ENCODE results near the gene RTP2. TPM values are rescaled to one million over a fixed set of nuclear protein-coding genes. Genes with fewer than 3 reads are reported as not detected.
A peak's percentile ranks its signal among the peaks of the same experiment; 100 is the strongest.

RTP2 gene
- total RNA-seq, 1 experiment from 2014 or later = not detected

DNA sequence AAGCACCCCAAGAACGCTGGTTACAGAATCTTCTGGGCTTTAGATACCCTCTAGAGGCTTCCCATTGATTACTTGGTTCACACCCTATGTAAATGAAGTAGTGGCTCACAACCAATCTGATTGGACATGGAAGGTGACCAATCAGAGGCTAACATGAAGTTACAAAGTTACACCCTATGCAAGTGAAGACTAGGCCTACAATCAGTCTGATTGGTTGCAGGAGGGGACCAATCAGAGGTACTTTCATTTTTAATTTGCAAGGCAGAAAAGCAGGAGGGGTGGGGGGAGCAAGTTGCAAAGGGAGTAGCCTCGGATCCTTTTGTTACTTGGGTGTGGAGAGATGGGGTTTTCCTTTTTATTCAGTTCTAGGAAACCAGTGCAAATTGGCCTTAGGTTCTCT, 11.1 kb upstream of the RTP2 start:
- intact Hi-C loops (cut with micrococcal nuclease; ENCODE audit: unreplicated experiment) = loop anchor here (1.0 kb wide), 1 partner anchor 493 kb away; no protein-coding TSS in a partner anchor
- POLR2A ChIA-PET (ENCODE audit: low non-redundant PET) = no interaction called here

DNA sequence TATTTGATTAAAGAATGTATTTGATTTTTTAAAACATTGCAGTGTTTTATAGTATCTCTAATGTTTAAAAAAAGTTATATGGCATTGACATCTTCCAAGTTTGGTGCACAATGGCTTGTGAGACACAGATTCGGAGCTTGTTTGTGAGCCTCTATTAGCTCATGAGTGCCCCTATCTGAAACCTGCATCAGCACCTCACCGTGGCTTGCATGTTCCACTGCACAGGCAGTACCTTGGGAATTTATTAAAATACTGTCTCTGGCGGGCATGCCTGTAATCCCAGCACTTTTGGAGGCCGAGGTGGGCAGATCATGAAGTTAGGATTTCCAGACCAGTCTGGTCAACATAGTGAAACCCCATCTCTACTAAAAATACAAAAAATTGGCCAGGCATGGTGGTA, 6.8 kb upstream of the RTP2 start:
- BruUV-seq (replicated peaks) = no TSS peak
- Histone ChIP-seq H3K9me3 (ENCODE audit: low read depth, low read length, poor library complexity, severe bottlenecking) (no peaks in the 10 kb centered on the region), H3K4me3 (ENCODE audit: low read depth, low read length, poor library complexity, severe bottlenecking) (no peak overlapping the region), H3K4me1 (ENCODE audit: insufficient read depth, low read length, poor library complexity, severe bottlenecking) (no peaks in the 10 kb centered on the region), H3K36me3 (ENCODE audit: insufficient read depth, low read length, poor library complexity, severe bottlenecking) (no peaks in the 10 kb centered on the region), H3K27me3 (replicated peaks; ENCODE audit: insufficient read depth, low read depth, low read length, poor library complexity) (no peaks in the 10 kb centered on the region), H3K27ac (ENCODE audit: low read depth, low read length, poor library complexity, severe bottlenecking) (no peak overlapping the region)
- CTCF ChIA-PET = interaction anchor here (1.0 to 1.3 kb wide), 2 partner anchors 27 to 391 kb away, joined by 3 to 9 read pairs; no protein-coding TSS in a partner anchor
- intact Hi-C loops (cut with micrococcal nuclease; ENCODE audit: unreplicated experiment) = no loop called here
- DNase-seq (ENCODE audit: low spot score) = no peak
- TF ChIP-seq EZH2 (IDR thresholded peaks at IDR 0.05; ENCODE audit: borderline replicate concordance, low read depth, low read length, poor library complexity, severe bottlenecking) = no peak
- TF ChIP-seq, protein P1, sequence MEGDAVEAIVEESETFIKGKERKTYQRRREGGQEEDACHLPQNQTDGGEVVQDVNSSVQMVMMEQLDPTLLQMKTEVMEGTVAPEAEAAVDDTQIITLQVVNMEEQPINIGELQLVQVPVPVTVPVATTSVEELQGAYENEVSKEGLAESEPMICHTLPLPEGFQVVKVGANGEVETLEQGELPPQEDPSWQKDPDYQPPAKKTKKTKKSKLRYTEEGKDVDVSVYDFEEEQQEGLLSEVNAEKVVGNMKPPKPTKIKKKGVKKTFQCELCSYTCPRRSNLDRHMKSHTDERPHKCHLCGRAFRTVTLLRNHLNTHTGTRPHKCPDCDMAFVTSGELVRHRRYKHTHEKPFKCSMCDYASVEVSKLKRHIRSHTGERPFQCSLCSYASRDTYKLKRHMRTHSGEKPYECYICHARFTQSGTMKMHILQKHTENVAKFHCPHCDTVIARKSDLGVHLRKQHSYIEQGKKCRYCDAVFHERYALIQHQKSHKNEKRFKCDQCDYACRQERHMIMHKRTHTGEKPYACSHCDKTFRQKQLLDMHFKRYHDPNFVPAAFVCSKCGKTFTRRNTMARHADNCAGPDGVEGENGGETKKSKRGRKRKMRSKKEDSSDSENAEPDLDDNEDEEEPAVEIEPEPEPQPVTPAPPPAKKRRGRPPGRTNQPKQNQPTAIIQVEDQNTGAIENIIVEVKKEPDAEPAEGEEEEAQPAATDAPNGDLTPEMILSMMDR (conservative IDR thresholded peaks at IDR 0.05; ENCODE audit: low read depth, low read length) = no peak
- POLR2A ChIA-PET (ENCODE audit: low non-redundant PET) = no interaction called here

More for the DNA sequence above, 11.1 kb upstream of the RTP2 start:
- H3K36me3 ChIP-seq (ENCODE audit: insufficient read depth, low read length, poor library complexity, severe bottlenecking) = no peaks in the 10 kb centered on the region
- CTCF ChIA-PET = interaction anchor here (1.1 kb wide), 1 partner anchor 28 kb away, joined by 3 read pairs; no protein-coding TSS in a partner anchor
- BruUV-seq (replicated peaks) = no TSS peak
- H3K9me3 ChIP-seq (ENCODE audit: low read depth, low read length, poor library complexity, severe bottlenecking) = no peaks in the 10 kb centered on the region
- no peaks in the 10 kb centered on the region for H3K27me3 ChIP-seq (replicated peaks; ENCODE audit: insufficient read depth, low read depth, low read length, poor library complexity)
- no peak overlapping the region for H3K4me3 ChIP-seq (ENCODE audit: low read depth, low read length, poor library complexity, severe bottlenecking)
- DNase-seq (ENCODE audit: low spot score) = peak; percentile 71
- TF ChIP-seq EZH2 (IDR thresholded peaks at IDR 0.05; ENCODE audit: borderline replicate concordance, low read depth, low read length, poor library complexity, severe bottlenecking) = no peak
- TF ChIP-seq, protein P1 (conservative IDR thresholded peaks at IDR 0.05; ENCODE audit: low read depth, low read length) = no peak
- H3K4me1 ChIP-seq (ENCODE audit: insufficient read depth, low read length, poor library complexity, severe bottlenecking) = no peaks in the 10 kb centered on the region
- no peak overlapping the region for H3K27ac ChIP-seq (ENCODE audit: low read depth, low read length, poor library complexity, severe bottlenecking)

DNA sequence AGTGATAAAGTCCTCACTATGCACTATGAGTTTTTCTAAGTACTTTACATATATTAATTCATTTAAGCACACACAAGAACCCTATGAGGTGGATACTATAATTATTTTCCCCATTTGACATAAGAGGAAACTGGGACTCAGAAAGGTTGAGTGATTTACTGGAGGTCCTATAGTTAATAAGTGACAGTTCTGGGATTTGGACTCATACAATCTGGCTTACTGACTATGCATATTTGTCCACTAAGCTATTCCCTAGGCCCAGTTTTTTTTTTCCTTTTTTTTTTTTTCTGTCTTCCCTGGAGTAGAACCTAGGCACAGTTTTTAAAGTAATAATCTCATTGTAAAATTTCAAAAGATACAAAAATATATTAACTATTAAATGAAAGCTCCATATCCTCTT, 6.3 kb upstream of the RTP2 start:
- no peaks in the 10 kb centered on the region for H3K27me3 ChIP-seq (replicated peaks; ENCODE audit: insufficient read depth, low read depth, low read length, poor library complexity)
- H3K4me3 ChIP-seq (ENCODE audit: low read depth, low read length, poor library complexity, severe bottlenecking) = no peak overlapping the region
- ChIA-PET CTCF (interaction anchor here (1.0 to 1.3 kb wide), 2 partner anchors 27 to 390 kb away, joined by 3 to 9 read pairs; no protein-coding TSS in a partner anchor), POLR2A (ENCODE audit: low non-redundant PET) (no interaction called here)
- H3K36me3 ChIP-seq (ENCODE audit: insufficient read depth, low read length, poor library complexity, severe bottlenecking) = no peaks in the 10 kb centered on the region
- DNase-seq (ENCODE audit: low spot score) = no peak
- no peak overlapping the region for H3K27ac ChIP-seq (ENCODE audit: low read depth, low read length, poor library complexity, severe bottlenecking)
- no TSS peak for BruUV-seq (replicated peaks)
- H3K4me1 ChIP-seq (ENCODE audit: insufficient read depth, low read length, poor library complexity, severe bottlenecking) = no peaks in the 10 kb centered on the region
- intact Hi-C loops (cut with micrococcal nuclease; ENCODE audit: unreplicated experiment) = no loop called here
- TF ChIP-seq, protein P1 (conservative IDR thresholded peaks at IDR 0.05; ENCODE audit: low read depth, low read length) = no peak
- no peaks in the 10 kb centered on the region for H3K9me3 ChIP-seq (ENCODE audit: low read depth, low read length, poor library complexity, severe bottlenecking)
